SK-N-SH (cell line): ENCODE data around the gene ISL1. TPM values are rescaled to one million over a fixed set of nuclear protein-coding genes. Genes with fewer than 3 reads are reported as not detected.
A peak's percentile ranks its signal among the peaks of the same experiment; 100 is the strongest.

ENCODE experiments used
- CTCF ChIA-PET: fragments of 300-600, 350-600 bp; formaldehyde crosslinking; extraction: SDS; loops from one replicate; lab custom pipeline; 2021; lab: Yijun Ruan, JAX
- POLR2A ChIA-PET: fragments of 350-600 bp; sonication (Branson Sonifier 250); formaldehyde crosslinking; extraction: SDS; loops from one replicate; lab custom pipeline; 2020; ENCODE audit warnings: antibody characterized with exemption, inconsistent platforms; lab: Yijun Ruan, JAX
- DNase-seq: peaks from one replicate; pipeline ENCODE4 v3.0.0; 2012
- H2AFZ ChIP-seq: fragments of 200-600 bp; sonication (generic); 2 replicates; pipeline ENCODE4 v1.8.1; 2016; ENCODE audit warnings: antibody characterized with exemption, mild to moderate bottlenecking, low read depth
- H3F3A ChIP-seq: fragments of 200-600 bp; sonication (generic); replicated peaks from 2 replicates; pipeline ENCODE3; 2016; ENCODE audit warnings: antibody characterized with exemption, mild to moderate bottlenecking; ENCODE audit not compliant: insufficient read depth
- H3K27ac ChIP-seq, 2 experiments: fragments of 200-500 bp in 1 of 2; fragments of 200-600 bp in 1 of 2; sonication (Bioruptor generic) in 1 of 2; sonication (generic), shearing (Covaris generic) in 1 of 2; 2 replicates each; pipeline versions ENCODE4 v1.5.1 to v1.6.1; 2014 to 2016; ENCODE audit warnings: low read depth in 2 of 2, inconsistent platforms in 1 of 2, low read length in 1 of 2, mild to moderate bottlenecking in 1 of 2, mixed read lengths in 1 of 2
- H3K27me3 ChIP-seq: fragments of 200-600 bp; sonication (generic), shearing (Covaris generic); 2 replicates; pipeline ENCODE4 v1.6.1; 2016; ENCODE audit warnings: mixed run types; ENCODE audit not compliant: insufficient read depth
- H3K36me3 ChIP-seq, 2 experiments: fragments of 200-500 bp in 1 of 2; fragments of 200-600 bp in 1 of 2; sonication (Bioruptor generic) in 1 of 2; sonication (generic) in 1 of 2; replicated peaks in 1 of 2; 2 replicates each; pipeline versions ENCODE3 to v1.5.1; 2014 to 2016; ENCODE audit warnings: low read length in 1 of 2, mild to moderate bottlenecking in 1 of 2; ENCODE audit not compliant: insufficient read depth in 2 of 2, control insufficient read depth in 1 of 2
- H3K4me1 ChIP-seq, 2 experiments: fragments of 200-500 bp in 1 of 2; fragments of 200-600 bp in 1 of 2; sonication (Bioruptor generic) in 1 of 2; sonication (generic), shearing (Covaris generic) in 1 of 2; 2 replicates each; pipeline versions ENCODE4 v1.5.1 to v1.6.1; 2014 to 2016; ENCODE audit warnings: low read depth in 1 of 2, low read length in 1 of 2, mixed run types in 1 of 2; ENCODE audit not compliant: insufficient read depth in 2 of 2, control insufficient read depth in 1 of 2
- H3K4me2 ChIP-seq: fragments of 200-600 bp; sonication (generic), shearing (Covaris generic); 2 replicates; pipeline ENCODE4 v1.6.1; 2017; ENCODE audit warnings: mixed run types
- H3K4me3 ChIP-seq, 2 experiments: fragments of 200-500 bp in 1 of 2; fragments of 200-600 bp in 1 of 2; sonication (Bioruptor generic) in 1 of 2; sonication (generic), shearing (Covaris generic) in 1 of 2; 2 replicates each; pipeline versions ENCODE4 v1.5.1 to v1.8.1; 2014 to 2016; ENCODE audit warnings: low read depth in 2 of 2, inconsistent platforms in 1 of 2, low read length in 1 of 2, mild to moderate bottlenecking in 1 of 2, mixed read lengths in 1 of 2, moderate library complexity in 1 of 2
- H3K79me2 ChIP-seq: fragments of 200-600 bp; sonication (generic); 2 replicates; pipeline ENCODE4 v1.8.1; 2017; ENCODE audit warnings: mild to moderate bottlenecking; ENCODE audit not compliant: insufficient read depth
- H3K9ac ChIP-seq: fragments of 200-600 bp; sonication (generic); 2 replicates; pipeline ENCODE4 v1.6.1; 2017; ENCODE audit warnings: mixed run types
- H3K9me2 ChIP-seq: fragments of 200-600 bp; sonication (generic); 2 replicates; pipeline ENCODE4 v1.6.1; 2017; ENCODE audit warnings: mixed run types
- H3K9me3 ChIP-seq: fragments of 200-600 bp; sonication (generic); 2 replicates; pipeline ENCODE4 v1.6.1; 2017; ENCODE audit warnings: mixed run types, mild to moderate bottlenecking, moderate library complexity
- H4K20me1 ChIP-seq: fragments of 200-600 bp; sonication (generic); 2 replicates; pipeline ENCODE4 v1.6.1; 2017; ENCODE audit warnings: mild to moderate bottlenecking, mixed run types; ENCODE audit not compliant: insufficient read depth
- RCOR1 ChIP-seq: fragments of 150-350 bp; IDR thresholded peaks from 2 replicates; pipeline ENCODE4 v1.6.1; 2017; ENCODE audit warnings: antibody characterized with exemption, low read length
- SIN3A ChIP-seq: IDR thresholded peaks from 2 replicates; pipeline ENCODE4 v1.6.1; 2012; ENCODE audit warnings: low read depth, mild to moderate bottlenecking, low read length, moderate library complexity, borderline replicate concordance
- YY1 ChIP-seq: IDR thresholded peaks from 2 replicates; pipeline ENCODE4 v1.4.0; 2012; ENCODE audit warnings: low read depth, mild to moderate bottlenecking
- WGBS: methylation state at CpG from one replicate; pipeline ENCODE4 v1.1.6; 2017; ENCODE audit warnings: low lambda C conversion rate; 5-methylcytosine and 5-hydroxymethylcytosine counted together
- polyA plus RNA-seq, 3 experiments: library from polyadenylated mRNA; depleted of rRNA; stranded (reverse); fragments of >200 nt; gene quantifications; 2 replicates each; pipeline ENCODE4 v1.2.3, GENCODE V29; 2012
- TF ChIP-seq, protein P1 (sequence below): IDR thresholded peaks from 2 replicates; pipeline ENCODE4 v1.4.0; 2012; ENCODE audit warnings: low read depth
- TF ChIP-seq, protein P2 (sequence below): fragments of 200-600 bp; sonication (generic); IDR thresholded peaks from 2 replicates; pipeline ENCODE4 v1.6.1; 2017; ENCODE audit warnings: antibody characterized with exemption, mild to moderate bottlenecking, moderate library complexity

ISL1 gene
- polyA plus RNA-seq, 1 of the 3 experiments (the other 2 are of a cell fraction): 15.2 TPM

DNA sequence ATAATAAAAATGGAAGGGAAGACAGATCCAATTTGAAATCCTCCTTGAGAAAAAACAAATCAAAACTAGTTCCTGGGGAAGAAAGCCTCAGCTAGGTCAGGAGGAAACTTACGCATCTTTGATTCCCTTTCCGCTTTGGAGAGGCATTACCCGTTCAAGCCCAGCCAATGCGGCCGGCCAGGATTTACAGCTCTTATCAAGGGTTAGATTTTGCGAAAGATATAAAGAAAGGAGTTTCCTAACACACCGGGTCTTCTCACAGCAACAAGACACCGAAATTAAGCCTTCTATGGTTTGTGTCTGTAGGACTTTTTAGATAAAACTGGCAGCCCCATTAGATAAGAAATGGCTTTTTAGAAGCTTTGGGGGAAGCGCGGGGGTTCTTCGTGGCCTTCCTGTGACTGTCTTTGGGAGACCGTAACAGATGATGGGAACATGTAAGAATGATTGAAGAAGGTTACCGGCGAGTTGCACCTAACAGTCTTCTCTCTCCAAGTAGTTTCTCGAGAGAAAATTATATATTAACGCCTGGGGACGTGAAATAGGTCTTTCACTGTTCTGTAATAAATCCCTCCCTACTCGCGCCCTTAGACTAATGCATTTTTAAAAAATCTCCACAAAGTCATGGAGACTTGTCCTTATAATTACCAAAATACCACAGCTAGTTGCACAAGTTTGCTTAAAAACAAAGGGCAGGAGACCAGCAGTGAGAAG lies 1.3 kb upstream of the ISL1 start (continued):
- TF ChIP-seq, protein P1, sequence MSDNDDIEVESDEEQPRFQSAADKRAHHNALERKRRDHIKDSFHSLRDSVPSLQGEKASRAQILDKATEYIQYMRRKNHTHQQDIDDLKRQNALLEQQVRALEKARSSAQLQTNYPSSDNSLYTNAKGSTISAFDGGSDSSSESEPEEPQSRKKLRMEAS: no peak
- TF ChIP-seq, all 33 proteins: peak for 4

DNA sequence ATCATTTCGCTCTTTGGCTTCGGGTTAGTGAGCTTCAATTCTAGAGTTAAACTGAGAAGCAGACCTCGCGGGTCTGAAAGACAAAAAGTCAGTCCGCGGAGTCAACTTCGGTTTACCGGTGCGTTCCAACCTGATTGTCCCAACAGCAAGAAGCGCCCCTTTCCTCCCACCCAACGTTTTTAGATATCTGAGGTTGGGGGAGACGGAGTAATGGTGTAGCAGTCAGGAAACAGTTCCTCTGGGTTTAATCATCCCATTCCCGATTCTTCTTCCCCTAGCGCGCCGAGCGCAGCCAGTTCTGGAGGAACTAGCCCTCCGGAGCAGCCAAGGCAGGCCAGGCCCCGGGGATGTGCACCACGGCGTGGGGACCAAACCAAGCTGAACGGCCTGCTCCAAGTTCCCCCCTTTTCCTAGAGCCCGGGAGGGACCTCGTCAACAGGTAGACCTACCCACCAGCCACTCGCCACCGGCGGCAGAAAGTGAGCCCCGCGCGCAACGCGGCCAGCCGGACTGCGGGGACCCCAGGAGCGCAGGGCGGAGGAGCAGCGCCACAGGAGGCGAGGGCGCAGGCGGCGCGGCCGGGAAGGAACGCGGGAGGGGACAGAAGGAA lies 622 bp upstream of the ISL1 start:
- ChIA-PET POLR2A (interaction anchor here (0.7 to 15.0 kb wide), 37 partner anchors 11 to 1225 kb away, joined by 3 to 437 read pairs (median 4); no protein-coding TSS in a partner anchor), CTCF (interaction anchor here (1.0 to 14.4 kb wide), 12 partner anchors 11 to 1274 kb away, joined by 3 to 303 read pairs (median 4); no protein-coding TSS in a partner anchor)
- peaks cover 81% of the 10 kb centered on the region for H3K79me2 ChIP-seq
- peaks cover 10% of the 10 kb centered on the region for H3F3A ChIP-seq
- H3K9me3 ChIP-seq: no peaks in the 10 kb centered on the region
- H3K36me3 ChIP-seq: peaks cover 0 to 14% of the 10 kb centered on the region in 2 experiments
- no peak for DNase-seq
- H3K9ac ChIP-seq: peak overlapping the region; percentile 79
- peak overlapping the region; percentile 88 to 100 for H3K27ac ChIP-seq
- no peaks in the 10 kb centered on the region for H3K27me3 ChIP-seq
- WGBS: 2% methylated on average over 28 of the region's 45 CpGs
- no peak for TF ChIP-seq YY1
- TF ChIP-seq, protein P2, sequence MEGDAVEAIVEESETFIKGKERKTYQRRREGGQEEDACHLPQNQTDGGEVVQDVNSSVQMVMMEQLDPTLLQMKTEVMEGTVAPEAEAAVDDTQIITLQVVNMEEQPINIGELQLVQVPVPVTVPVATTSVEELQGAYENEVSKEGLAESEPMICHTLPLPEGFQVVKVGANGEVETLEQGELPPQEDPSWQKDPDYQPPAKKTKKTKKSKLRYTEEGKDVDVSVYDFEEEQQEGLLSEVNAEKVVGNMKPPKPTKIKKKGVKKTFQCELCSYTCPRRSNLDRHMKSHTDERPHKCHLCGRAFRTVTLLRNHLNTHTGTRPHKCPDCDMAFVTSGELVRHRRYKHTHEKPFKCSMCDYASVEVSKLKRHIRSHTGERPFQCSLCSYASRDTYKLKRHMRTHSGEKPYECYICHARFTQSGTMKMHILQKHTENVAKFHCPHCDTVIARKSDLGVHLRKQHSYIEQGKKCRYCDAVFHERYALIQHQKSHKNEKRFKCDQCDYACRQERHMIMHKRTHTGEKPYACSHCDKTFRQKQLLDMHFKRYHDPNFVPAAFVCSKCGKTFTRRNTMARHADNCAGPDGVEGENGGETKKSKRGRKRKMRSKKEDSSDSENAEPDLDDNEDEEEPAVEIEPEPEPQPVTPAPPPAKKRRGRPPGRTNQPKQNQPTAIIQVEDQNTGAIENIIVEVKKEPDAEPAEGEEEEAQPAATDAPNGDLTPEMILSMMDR: peak; percentile 14; the same call in 1 of the 2 replicates
- TF ChIP-seq, all 33 proteins: peak for 1
- Histone ChIP-seq H2AFZ (peak overlapping the region; percentile 57), H3K4me3 (peak overlapping the region; percentile 83 to 86), H3K4me1 (peaks cover 5 to 10% of the 10 kb centered on the region in 2 experiments; a peak in 3 of 4 replicates), H4K20me1 (no peaks in the 10 kb centered on the region), H3K4me2 (peak overlapping the region; percentile 85), H3K9me2 (no peaks in the 10 kb centered on the region)

DNA sequence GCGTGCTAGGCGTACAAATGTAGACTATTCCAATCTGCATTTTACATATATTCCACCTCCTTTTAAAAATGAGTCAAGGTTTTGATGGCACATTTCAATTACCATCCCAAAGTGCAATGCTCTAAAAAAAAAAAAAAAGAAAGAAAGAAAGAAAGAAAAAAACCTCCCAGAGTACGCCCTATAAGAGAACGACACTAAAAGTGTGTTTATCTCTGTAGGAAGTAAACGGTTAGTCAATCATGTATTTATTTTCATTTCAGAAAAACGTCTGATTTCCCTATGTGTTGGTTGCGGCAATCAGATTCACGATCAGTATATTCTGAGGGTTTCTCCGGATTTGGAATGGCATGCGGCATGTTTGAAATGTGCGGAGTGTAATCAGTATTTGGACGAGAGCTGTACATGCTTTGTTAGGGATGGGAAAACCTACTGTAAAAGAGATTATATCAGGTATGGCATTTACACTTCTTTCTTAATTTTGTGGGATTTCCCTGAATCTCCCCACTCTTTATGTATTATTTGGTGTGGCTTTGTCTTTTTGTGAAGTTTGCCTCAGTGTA lies 1.1 kb downstream of the ISL1 start:
- peaks cover 93% of the 10 kb centered on the region for H3K79me2 ChIP-seq
- ChIA-PET POLR2A (interaction anchor here (0.8 to 15.0 kb wide), 16 partner anchors 9 to 607 kb away, joined by 3 to 437 read pairs (median 7); no protein-coding TSS in a partner anchor), CTCF (interaction anchor here (0.6 to 14.4 kb wide), 15 partner anchors 9 to 1274 kb away, joined by 3 to 303 read pairs (median 3); no protein-coding TSS in a partner anchor)
- peak overlapping the region; percentile 77 for H3K9ac ChIP-seq
- peak overlapping the region; percentile 85 for H3K4me2 ChIP-seq
- peak overlapping the region; percentile 88 to 100 for H3K27ac ChIP-seq
- H3K36me3 ChIP-seq: peaks cover 0 to 25% of the 10 kb centered on the region in 2 experiments
- H3K4me3 ChIP-seq: peak overlapping the region; percentile 83 to 86
- no peaks in the 10 kb centered on the region for H3K27me3 ChIP-seq
- peak; percentile 15 for DNase-seq
- WGBS: 9% methylated on average over 12 of the region's 12 CpGs
- H2AFZ ChIP-seq: peak overlapping the region; percentile 48; the same call in 1 of the 2 replicates
- H3K9me3 ChIP-seq: no peaks in the 10 kb centered on the region
- no peaks in the 10 kb centered on the region for H4K20me1 ChIP-seq
- H3K4me1 ChIP-seq: peaks cover 0 to 13% of the 10 kb centered on the region in 2 experiments
- no peak for TF ChIP-seq RCOR1
- 0 out of 2 replicates have a peak, but pooled peaks have one; percentile 5 for TF ChIP-seq SIN3A
- no peaks in the 10 kb centered on the region for H3K9me2 ChIP-seq
- peaks cover 10% of the 10 kb centered on the region for H3F3A ChIP-seq
